ENCODE results near the gene SLC6A7.

Gene SLC6A7

DNA sequence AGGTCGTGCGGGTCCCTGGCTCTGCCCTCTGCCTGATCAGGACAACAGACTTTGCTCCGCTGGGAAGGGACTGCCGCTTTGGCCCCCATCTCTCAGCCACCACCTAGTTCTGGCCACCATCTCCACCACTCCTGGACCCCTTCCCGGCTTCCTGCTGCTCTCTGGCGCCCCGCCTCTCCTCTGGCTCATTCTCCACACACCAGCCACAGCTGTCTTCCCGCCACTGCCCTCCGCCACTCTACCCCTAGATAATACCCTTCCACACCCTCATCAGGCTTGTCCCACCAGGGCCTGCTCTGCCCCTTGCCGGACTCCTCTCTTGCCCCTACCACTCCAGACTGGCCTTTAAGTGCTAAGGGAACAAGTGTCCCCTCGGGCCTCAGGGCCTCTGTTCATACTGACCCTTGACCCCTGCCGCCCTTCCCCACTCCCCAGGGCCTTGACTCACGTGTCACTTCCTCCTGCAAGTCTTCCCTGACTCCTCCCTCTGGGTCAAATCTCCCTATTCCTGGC is 26.3 kb upstream of the SLC6A7 start (continued):
- TF ChIP-seq, protein P1, sequence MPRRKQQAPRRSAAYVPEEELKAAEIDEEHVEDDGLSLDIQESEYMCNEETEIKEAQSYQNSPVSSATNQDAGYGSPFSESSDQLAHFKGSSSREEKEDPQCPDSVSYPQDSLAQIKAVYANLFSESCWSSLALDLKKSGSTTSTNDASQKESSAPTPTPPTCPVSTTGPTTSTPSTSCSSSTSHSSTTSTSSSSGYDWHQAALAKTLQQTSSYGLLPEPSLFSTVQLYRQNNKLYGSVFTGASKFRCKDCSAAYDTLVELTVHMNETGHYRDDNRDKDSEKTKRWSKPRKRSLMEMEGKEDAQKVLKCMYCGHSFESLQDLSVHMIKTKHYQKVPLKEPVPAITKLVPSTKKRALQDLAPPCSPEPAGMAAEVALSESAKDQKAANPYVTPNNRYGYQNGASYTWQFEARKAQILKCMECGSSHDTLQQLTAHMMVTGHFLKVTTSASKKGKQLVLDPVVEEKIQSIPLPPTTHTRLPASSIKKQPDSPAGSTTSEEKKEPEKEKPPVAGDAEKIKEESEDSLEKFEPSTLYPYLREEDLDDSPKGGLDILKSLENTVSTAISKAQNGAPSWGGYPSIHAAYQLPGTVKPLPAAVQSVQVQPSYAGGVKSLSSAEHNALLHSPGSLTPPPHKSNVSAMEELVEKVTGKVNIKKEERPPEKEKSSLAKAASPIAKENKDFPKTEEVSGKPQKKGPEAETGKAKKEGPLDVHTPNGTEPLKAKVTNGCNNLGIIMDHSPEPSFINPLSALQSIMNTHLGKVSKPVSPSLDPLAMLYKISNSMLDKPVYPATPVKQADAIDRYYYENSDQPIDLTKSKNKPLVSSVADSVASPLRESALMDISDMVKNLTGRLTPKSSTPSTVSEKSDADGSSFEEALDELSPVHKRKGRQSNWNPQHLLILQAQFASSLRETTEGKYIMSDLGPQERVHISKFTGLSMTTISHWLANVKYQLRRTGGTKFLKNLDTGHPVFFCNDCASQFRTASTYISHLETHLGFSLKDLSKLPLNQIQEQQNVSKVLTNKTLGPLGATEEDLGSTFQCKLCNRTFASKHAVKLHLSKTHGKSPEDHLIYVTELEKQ (tag by site-specific recombination; IDR thresholded peaks at IDR 0.05; ENCODE audit: borderline replicate concordance) = no peak
- TF ChIP-seq ZNF10 (tag by site-specific recombination; IDR thresholded peaks at IDR 0.05) = no peak
- TF ChIP-seq, protein P2, sequence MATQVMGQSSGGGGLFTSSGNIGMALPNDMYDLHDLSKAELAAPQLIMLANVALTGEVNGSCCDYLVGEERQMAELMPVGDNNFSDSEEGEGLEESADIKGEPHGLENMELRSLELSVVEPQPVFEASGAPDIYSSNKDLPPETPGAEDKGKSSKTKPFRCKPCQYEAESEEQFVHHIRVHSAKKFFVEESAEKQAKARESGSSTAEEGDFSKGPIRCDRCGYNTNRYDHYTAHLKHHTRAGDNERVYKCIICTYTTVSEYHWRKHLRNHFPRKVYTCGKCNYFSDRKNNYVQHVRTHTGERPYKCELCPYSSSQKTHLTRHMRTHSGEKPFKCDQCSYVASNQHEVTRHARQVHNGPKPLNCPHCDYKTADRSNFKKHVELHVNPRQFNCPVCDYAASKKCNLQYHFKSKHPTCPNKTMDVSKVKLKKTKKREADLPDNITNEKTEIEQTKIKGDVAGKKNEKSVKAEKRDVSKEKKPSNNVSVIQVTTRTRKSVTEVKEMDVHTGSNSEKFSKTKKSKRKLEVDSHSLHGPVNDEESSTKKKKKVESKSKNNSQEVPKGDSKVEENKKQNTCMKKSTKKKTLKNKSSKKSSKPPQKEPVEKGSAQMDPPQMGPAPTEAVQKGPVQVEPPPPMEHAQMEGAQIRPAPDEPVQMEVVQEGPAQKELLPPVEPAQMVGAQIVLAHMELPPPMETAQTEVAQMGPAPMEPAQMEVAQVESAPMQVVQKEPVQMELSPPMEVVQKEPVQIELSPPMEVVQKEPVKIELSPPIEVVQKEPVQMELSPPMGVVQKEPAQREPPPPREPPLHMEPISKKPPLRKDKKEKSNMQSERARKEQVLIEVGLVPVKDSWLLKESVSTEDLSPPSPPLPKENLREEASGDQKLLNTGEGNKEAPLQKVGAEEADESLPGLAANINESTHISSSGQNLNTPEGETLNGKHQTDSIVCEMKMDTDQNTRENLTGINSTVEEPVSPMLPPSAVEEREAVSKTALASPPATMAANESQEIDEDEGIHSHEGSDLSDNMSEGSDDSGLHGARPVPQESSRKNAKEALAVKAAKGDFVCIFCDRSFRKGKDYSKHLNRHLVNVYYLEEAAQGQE (tag by site-specific recombination; IDR thresholded peaks at IDR 0.05) = no peak
- TF ChIP-seq IKZF3 (tag by site-specific recombination; IDR thresholded peaks at IDR 0.05) = no peak
- no peak for TF ChIP-seq ZSCAN16 (tag by site-specific recombination; IDR thresholded peaks at IDR 0.05)
- TF ChIP-seq, protein P3, sequence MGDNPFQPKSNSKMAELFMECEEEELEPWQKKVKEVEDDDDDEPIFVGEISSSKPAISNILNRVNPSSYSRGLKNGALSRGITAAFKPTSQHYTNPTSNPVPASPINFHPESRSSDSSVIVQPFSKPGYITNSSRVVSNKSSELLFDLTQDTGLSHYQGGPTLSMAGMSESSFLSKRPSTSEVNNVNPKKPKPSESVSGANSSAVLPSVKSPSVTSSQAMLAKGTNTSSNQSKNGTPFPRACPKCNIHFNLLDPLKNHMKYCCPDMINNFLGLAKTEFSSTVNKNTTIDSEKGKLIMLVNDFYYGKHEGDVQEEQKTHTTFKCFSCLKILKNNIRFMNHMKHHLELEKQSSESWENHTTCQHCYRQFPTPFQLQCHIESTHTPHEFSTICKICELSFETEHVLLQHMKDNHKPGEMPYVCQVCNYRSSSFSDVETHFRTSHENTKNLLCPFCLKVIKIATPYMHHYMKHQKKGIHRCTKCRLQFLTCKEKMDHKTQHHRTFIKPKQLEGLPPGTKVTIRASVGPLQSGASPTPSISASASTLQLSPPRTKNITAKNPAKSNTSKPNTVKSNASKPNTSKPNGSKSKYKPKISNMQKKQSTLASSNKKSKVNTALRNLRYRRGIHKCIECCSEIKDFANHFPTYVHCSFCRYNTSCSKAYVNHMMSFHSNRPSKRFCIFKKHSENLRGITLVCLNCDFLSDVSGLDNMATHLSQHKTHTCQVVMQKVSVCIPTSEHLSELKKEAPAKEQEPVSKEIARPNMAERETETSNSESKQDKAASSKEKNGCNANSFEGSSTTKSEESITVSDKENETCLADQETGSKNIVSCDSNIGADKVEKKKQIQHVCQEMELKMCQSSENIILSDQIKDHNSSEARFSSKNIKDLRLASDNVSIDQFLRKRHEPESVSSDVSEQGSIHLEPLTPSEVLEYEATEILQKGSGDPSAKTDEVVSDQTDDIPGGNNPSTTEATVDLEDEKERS (tag by site-specific recombination; IDR thresholded peaks at IDR 0.05) = no peak
- no peak for TF ChIP-seq ZNF350 (tag by site-specific recombination; IDR thresholded peaks at IDR 0.05)
- no peak for TF ChIP-seq HOXC10 (CRISPR knock-in tag; IDR thresholded peaks at IDR 0.05)
- TF ChIP-seq ZNF654 (tag by site-specific recombination; IDR thresholded peaks at IDR 0.05; ENCODE audit: low read depth) = no peak
- peak; percentile 91 for TF ChIP-seq KLF1 (tag by site-specific recombination; IDR thresholded peaks at IDR 0.05)
- TF ChIP-seq, protein P4, sequence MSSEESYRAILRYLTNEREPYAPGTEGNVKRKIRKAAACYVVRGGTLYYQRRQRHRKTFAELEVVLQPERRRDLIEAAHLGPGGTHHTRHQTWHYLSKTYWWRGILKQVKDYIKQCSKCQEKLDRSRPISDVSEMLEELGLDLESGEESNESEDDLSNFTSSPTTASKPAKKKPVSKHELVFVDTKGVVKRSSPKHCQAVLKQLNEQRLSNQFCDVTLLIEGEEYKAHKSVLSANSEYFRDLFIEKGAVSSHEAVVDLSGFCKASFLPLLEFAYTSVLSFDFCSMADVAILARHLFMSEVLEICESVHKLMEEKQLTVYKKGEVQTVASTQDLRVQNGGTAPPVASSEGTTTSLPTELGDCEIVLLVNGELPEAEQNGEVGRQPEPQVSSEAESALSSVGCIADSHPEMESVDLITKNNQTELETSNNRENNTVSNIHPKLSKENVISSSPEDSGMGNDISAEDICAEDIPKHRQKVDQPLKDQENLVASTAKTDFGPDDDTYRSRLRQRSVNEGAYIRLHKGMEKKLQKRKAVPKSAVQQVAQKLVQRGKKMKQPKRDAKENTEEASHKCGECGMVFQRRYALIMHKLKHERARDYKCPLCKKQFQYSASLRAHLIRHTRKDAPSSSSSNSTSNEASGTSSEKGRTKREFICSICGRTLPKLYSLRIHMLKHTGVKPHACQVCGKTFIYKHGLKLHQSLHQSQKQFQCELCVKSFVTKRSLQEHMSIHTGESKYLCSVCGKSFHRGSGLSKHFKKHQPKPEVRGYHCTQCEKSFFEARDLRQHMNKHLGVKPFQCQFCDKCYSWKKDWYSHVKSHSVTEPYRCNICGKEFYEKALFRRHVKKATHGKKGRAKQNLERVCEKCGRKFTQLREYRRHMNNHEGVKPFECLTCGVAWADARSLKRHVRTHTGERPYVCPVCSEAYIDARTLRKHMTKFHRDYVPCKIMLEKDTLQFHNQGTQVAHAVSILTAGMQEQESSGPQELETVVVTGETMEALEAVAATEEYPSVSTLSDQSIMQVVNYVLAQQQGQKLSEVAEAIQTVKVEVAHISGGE (tag by site-specific recombination; conservative IDR thresholded peaks at IDR 0.05; ENCODE audit: low read depth) = no peak
- no peak for TF ChIP-seq ZNF175 (tag by site-specific recombination; IDR thresholded peaks at IDR 0.05)
- TF ChIP-seq, protein P5, sequence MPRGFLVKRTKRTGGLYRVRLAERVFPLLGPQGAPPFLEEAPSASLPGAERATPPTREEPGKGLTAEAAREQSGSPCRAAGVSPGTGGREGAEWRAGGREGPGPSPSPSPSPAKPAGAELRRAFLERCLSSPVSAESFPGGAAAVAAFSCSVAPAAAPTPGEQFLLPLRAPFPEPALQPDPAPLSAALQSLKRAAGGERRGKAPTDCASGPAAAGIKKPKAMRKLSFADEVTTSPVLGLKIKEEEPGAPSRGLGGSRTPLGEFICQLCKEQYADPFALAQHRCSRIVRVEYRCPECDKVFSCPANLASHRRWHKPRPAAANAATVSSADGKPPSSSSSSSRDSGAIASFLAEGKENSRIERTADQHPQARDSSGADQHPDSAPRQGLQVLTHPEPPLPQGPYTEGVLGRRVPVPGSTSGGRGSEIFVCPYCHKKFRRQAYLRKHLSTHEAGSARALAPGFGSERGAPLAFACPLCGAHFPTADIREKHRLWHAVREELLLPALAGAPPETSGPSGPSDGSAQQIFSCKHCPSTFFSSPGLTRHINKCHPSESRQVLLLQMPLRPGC (tag by site-specific recombination; IDR thresholded peaks at IDR 0.05) = no peak
- no peak for TF ChIP-seq ZNF610 (tag by site-specific recombination; IDR thresholded peaks at IDR 0.05; ENCODE audit: borderline replicate concordance)
- TF ChIP-seq ZNF600 (tag by site-specific recombination; IDR thresholded peaks at IDR 0.05) = peak; percentile 52
- TF ChIP-seq ZNF146 (tag by site-specific recombination; IDR thresholded peaks at IDR 0.05) = no peak
- no peak for TF ChIP-seq ZNF324 (tag by site-specific recombination; IDR thresholded peaks at IDR 0.05)
- no peak for TF ChIP-seq ZNF558 (tag by site-specific recombination; IDR thresholded peaks at IDR 0.05)
- TF ChIP-seq ZNF311 (tag by site-specific recombination; IDR thresholded peaks at IDR 0.05; ENCODE audit: borderline replicate concordance) = no peak
- TF ChIP-seq ZNF792 (tag by site-specific recombination; IDR thresholded peaks at IDR 0.05) = no peak
- TF ChIP-seq ZNF140 (tag by site-specific recombination; IDR thresholded peaks at IDR 0.05) = no peak
- TF ChIP-seq ZSCAN23 (tag by site-specific recombination; IDR thresholded peaks at IDR 0.05) = no peak
- TF ChIP-seq ZNF658 (tag by site-specific recombination; IDR thresholded peaks at IDR 0.05) = no peak
- no peak for TF ChIP-seq ZFHX2 (tag by site-specific recombination; conservative IDR thresholded peaks at IDR 0.05)
- no peak for TF ChIP-seq ZBTB7A (tag by site-specific recombination; IDR thresholded peaks at IDR 0.05; ENCODE audit: low read depth)
- peak; percentile 13; the same call in 1 of the 2 replicates for TF ChIP-seq GLIS2 (tag by site-specific recombination; IDR thresholded peaks at IDR 0.05)
- no peak for TF ChIP-seq GLI4 (tag by site-specific recombination; IDR thresholded peaks at IDR 0.05)

All from HEK293 (cell line).